ENCODE data around the gene STMN3. TPM values are rescaled to one million over a fixed set of nuclear protein-coding genes. Genes with fewer than 3 reads are reported as not detected.

Gene STMN3
- polyA plus RNA-seq, 1 of the 3 experiments (the other 2 are of a cell fraction): 111 TPM

- no peak for TF ChIP-seq FOXJ3 (CRISPR knock-in tag; IDR thresholded peaks at IDR 0.05)
- TF ChIP-seq MEF2A (IDR thresholded peaks at IDR 0.05; ENCODE audit: borderline replicate concordance, low read depth): no peak
- TF ChIP-seq TCF12 (IDR thresholded peaks at IDR 0.05): no peak
- TF ChIP-seq FOXM1 (IDR thresholded peaks at IDR 0.05; ENCODE audit: low read depth): no peak
- TF ChIP-seq GABPA (IDR thresholded peaks at IDR 0.05; ENCODE audit: low read depth): no peak
- no peak for TF ChIP-seq RXRA (IDR thresholded peaks at IDR 0.05; ENCODE audit: borderline replicate concordance, low read depth)
- TF ChIP-seq CTCF (IDR thresholded peaks at IDR 0.05): no peak
- no peak for TF ChIP-seq MXI1 (IDR thresholded peaks at IDR 0.05; ENCODE audit: low read depth, low read length)
- Histone ChIP-seq H3K27ac (ENCODE audit: low read depth in 2 of 2, low read length in 1 of 2) (no peak overlapping the region), H3K9me3 (no peaks in the 10 kb centered on the region), H3K9me2 (no peaks in the 10 kb centered on the region), H3K79me2 (ENCODE audit: insufficient read depth) (peaks cover 30% of the 10 kb centered on the region), H3K9ac (no peak overlapping the region), H4K20me1 (ENCODE audit: insufficient read depth) (no peaks in the 10 kb centered on the region), H2AFZ (ENCODE audit: low read depth) (no peak overlapping the region), H3K4me2 (no peak overlapping the region), H3K27me3 (ENCODE audit: insufficient read depth) (no peaks in the 10 kb centered on the region), H3F3A (replicated peaks; ENCODE audit: insufficient read depth) (no peaks in the 10 kb centered on the region), H3K4me3 (ENCODE audit: low read depth in 2 of 2, low read length in 1 of 2) (no peak overlapping the region), H3K4me1 (ENCODE audit: control insufficient read depth in 1 of 2, insufficient read depth in 2 of 2, low read depth in 1 of 2, low read length in 1 of 2) (peaks cover 5 to 18% of the 10 kb centered on the region in 2 experiments; a peak in 2 of 4 replicates), H3K36me3 (replicated peaks in 1 of 2; ENCODE audit: control insufficient read depth in 1 of 2, insufficient read depth in 2 of 2, low read length in 1 of 2) (peaks cover 0 to 52% of the 10 kb centered on the region in 2 experiments)
- no peak for DNase-seq
- POLR2A ChIA-PET: interaction anchor here (0.7 to 1.2 kb wide), 2 partner anchors 138 to 251 kb away, joined by 3 read pairs; no protein-coding TSS in a partner anchor
- WGBS (ENCODE audit: low lambda C conversion rate): 96% methylated on average over 25 of the region's 33 CpGs
- CTCF ChIA-PET: interaction anchor here (1.7 kb wide), 1 partner anchor 125 kb away, joined by 4 read pairs; the partner anchor contains the start of gene PTK6
Measured at GRCh38 chr20:63661959-63662812, 9.0 kb upstream of the STMN3 start.

GRCh38 chr20:63661108-63661507, 7.9 kb upstream of the STMN3 start:
- peaks cover 30% of the 10 kb centered on the region for H3K79me2 ChIP-seq (ENCODE audit: insufficient read depth)
- H3K9ac ChIP-seq: no peak overlapping the region
- no peaks in the 10 kb centered on the region for H3K27me3 ChIP-seq (ENCODE audit: insufficient read depth)
- CTCF ChIA-PET: no interaction called here
- POLR2A ChIA-PET: no interaction called here
- 85% methylated on average over 18 of the region's 22 CpGs for WGBS (ENCODE audit: low lambda C conversion rate)
- H3K4me2 ChIP-seq: no peak overlapping the region
- no peak overlapping the region for H3K4me3 ChIP-seq (ENCODE audit: low read depth in 2 of 2, low read length in 1 of 2)
- H3K9me2 ChIP-seq: no peaks in the 10 kb centered on the region
- no peaks in the 10 kb centered on the region for H3F3A ChIP-seq (replicated peaks; ENCODE audit: insufficient read depth)
- TF ChIP-seq SIN3A (IDR thresholded peaks at IDR 0.05; ENCODE audit: borderline replicate concordance, low read depth, low read length) (no peak), CTCF (IDR thresholded peaks at IDR 0.05) (no peak), TAF1 (IDR thresholded peaks at IDR 0.05; ENCODE audit: borderline replicate concordance, low read depth, low read length) (no peak), RXRA (IDR thresholded peaks at IDR 0.05; ENCODE audit: borderline replicate concordance, low read depth) (no peak), POLR2AphosphoS5 (IDR thresholded peaks at IDR 0.05; ENCODE audit: low read depth, low read length) (no peak), MEF2A (IDR thresholded peaks at IDR 0.05; ENCODE audit: borderline replicate concordance, low read depth) (no peak), RCOR1 (IDR thresholded peaks at IDR 0.05; ENCODE audit: low read length) (no peak), ZBTB33 (IDR thresholded peaks at IDR 0.05; ENCODE audit: borderline replicate concordance, low read depth) (no peak), FOXM1 (IDR thresholded peaks at IDR 0.05; ENCODE audit: low read depth) (no peak), JUND (IDR thresholded peaks at IDR 0.05) (no peak), SMC3 (IDR thresholded peaks at IDR 0.05; ENCODE audit: low read depth, low read length) (no peak)
- H3K4me1 ChIP-seq (ENCODE audit: control insufficient read depth in 1 of 2, insufficient read depth in 2 of 2, low read depth in 1 of 2, low read length in 1 of 2): peaks cover 5 to 19% of the 10 kb centered on the region in 2 experiments; a peak in 2 of 4 replicates
- no peak overlapping the region for H2AFZ ChIP-seq (ENCODE audit: low read depth)
- DNase-seq: no peak
- H4K20me1 ChIP-seq (ENCODE audit: insufficient read depth): no peaks in the 10 kb centered on the region
- peaks cover 0 to 46% of the 10 kb centered on the region in 2 experiments for H3K36me3 ChIP-seq (replicated peaks in 1 of 2; ENCODE audit: control insufficient read depth in 1 of 2, insufficient read depth in 2 of 2, low read length in 1 of 2)
- H3K9me3 ChIP-seq: no peaks in the 10 kb centered on the region
- no peak overlapping the region for H3K27ac ChIP-seq (ENCODE audit: low read depth in 2 of 2, low read length in 1 of 2)
